ENCODE data around the gene PRRC2A. TPM values are rescaled to one million over a fixed set of nuclear protein-coding genes. Genes with fewer than 3 reads are reported as not detected.
A peak's percentile ranks its signal among the peaks of the same experiment; 100 is the strongest.

The PRRC2A gene
- total RNA-seq, 3 donors from 2014 or later: 42.7 to 57.2 (median 57.0) TPM

DNA sequence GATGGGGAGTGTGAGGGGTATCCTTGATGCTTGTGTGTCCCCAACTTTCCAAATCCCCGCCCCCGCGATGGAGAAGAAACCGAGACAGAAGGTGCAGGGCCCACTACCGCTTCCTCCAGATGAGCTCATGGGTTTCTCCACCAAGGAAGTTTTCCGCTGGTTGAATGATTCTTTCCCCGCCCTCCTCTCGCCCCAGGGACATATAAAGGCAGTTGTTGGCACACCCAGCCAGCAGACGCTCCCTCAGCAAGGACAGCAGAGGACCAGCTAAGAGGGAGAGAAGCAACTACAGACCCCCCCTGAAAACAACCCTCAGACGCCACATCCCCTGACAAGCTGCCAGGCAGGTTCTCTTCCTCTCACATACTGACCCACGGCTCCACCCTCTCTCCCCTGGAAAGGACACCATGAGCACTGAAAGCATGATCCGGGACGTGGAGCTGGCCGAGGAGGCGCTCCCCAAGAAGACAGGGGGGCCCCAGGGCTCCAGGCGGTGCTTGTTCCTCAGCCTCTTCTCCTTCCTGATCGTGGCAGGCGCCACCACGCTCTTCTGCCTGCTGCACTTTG lies 45.1 kb upstream of the PRRC2A start, which contains the start of gene TNF:
TSS of gene TNF (plus strand) at position 231 of the 567 bp plus-strand sequence. CDS start at position 408, 177 bp downstream.
- no peak for TF ChIP-seq POLR2A (IDR thresholded peaks at IDR 0.05)
- TF ChIP-seq, protein P1, sequence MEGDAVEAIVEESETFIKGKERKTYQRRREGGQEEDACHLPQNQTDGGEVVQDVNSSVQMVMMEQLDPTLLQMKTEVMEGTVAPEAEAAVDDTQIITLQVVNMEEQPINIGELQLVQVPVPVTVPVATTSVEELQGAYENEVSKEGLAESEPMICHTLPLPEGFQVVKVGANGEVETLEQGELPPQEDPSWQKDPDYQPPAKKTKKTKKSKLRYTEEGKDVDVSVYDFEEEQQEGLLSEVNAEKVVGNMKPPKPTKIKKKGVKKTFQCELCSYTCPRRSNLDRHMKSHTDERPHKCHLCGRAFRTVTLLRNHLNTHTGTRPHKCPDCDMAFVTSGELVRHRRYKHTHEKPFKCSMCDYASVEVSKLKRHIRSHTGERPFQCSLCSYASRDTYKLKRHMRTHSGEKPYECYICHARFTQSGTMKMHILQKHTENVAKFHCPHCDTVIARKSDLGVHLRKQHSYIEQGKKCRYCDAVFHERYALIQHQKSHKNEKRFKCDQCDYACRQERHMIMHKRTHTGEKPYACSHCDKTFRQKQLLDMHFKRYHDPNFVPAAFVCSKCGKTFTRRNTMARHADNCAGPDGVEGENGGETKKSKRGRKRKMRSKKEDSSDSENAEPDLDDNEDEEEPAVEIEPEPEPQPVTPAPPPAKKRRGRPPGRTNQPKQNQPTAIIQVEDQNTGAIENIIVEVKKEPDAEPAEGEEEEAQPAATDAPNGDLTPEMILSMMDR (IDR thresholded peaks at IDR 0.05): no peak
- no peak for TF ChIP-seq POLR2AphosphoS5 (IDR thresholded peaks at IDR 0.05)
- Histone ChIP-seq H3K4me3 (peak within 1 kb of the TSS; percentile 17 to 59 (median 38)), H3K27me3 (no peaks in the 10 kb centered on the region), H3K4me1 (no peaks in the 10 kb centered on the region), H3K9me3 (no peaks in the 10 kb centered on the region), H3K27ac (peak within 1 kb of the TSS in 1 of 2 donors; percentile 33), H3K36me3 (no peaks in the 10 kb centered on the region)
- intact Hi-C loops (cut with DNase I; ENCODE audit: low total_unique reads): no loop called here
- peak in 1 of 2 donors; percentile 53 for DNase-seq (ENCODE audit: low spot score in 2 of 2)

DNA sequence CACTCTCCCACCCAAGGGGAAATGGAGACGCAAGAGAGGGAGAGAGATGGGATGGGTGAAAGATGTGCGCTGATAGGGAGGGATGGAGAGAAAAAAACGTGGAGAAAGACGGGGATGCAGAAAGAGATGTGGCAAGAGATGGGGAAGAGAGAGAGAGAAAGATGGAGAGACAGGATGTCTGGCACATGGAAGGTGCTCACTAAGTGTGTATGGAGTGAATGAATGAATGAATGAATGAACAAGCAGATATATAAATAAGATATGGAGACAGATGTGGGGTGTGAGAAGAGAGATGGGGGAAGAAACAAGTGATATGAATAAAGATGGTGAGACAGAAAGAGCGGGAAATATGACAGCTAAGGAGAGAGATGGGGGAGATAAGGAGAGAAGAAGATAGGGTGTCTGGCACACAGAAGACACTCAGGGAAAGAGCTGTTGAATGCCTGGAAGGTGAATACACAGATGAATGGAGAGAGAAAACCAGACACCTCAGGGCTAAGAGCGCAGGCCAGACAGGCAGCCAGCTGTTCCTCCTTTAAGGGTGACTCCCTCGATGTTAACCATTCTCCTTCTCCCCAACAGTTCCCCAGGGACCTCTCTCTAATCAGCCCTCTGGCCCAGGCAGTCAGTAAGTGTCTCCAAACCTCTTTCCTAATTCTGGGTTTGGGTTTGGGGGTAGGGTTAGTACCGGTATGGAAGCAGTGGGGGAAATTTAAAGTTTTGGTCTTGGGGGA lies 44.4 kb upstream of the PRRC2A start:
- Histone ChIP-seq H3K27me3 (no peaks in the 10 kb centered on the region), H3K36me3 (no peaks in the 10 kb centered on the region), H3K4me1 (no peaks in the 10 kb centered on the region), H3K4me3 (peak overlapping the region; percentile 17 to 59 (median 38)), H3K27ac (no peak overlapping the region), H3K9me3 (no peaks in the 10 kb centered on the region)
- DNase-seq (ENCODE audit: low spot score in 2 of 2): no peak
- intact Hi-C loops (cut with DNase I; ENCODE audit: low total_unique reads): no loop called here
- TF ChIP-seq POLR2AphosphoS5 (IDR thresholded peaks at IDR 0.05): no peak
- TF ChIP-seq POLR2A (IDR thresholded peaks at IDR 0.05): no peak
- TF ChIP-seq, protein P1 (IDR thresholded peaks at IDR 0.05): no peak

DNA sequence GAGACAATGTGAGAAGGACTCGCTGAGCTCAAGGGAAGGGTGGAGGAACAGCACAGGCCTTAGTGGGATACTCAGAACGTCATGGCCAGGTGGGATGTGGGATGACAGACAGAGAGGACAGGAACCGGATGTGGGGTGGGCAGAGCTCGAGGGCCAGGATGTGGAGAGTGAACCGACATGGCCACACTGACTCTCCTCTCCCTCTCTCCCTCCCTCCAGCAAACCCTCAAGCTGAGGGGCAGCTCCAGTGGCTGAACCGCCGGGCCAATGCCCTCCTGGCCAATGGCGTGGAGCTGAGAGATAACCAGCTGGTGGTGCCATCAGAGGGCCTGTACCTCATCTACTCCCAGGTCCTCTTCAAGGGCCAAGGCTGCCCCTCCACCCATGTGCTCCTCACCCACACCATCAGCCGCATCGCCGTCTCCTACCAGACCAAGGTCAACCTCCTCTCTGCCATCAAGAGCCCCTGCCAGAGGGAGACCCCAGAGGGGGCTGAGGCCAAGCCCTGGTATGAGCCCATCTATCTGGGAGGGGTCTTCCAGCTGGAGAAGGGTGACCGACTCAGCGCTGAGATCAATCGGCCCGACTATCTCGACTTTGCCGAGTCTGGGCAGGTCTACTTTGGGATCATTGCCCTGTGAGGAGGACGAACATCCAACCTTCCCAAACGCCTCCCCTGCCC lies 43.5 kb upstream of the PRRC2A start:
- H3K36me3 ChIP-seq: no peaks in the 10 kb centered on the region
- DNase-seq (ENCODE audit: low spot score in 2 of 2): no peak
- no peak overlapping the region for H3K4me3 ChIP-seq
- no peaks in the 10 kb centered on the region for H3K27me3 ChIP-seq
- intact Hi-C loops (cut with DNase I; ENCODE audit: low total_unique reads): no loop called here
- H3K27ac ChIP-seq: no peak overlapping the region
- TF ChIP-seq POLR2A (IDR thresholded peaks at IDR 0.05): no peak
- TF ChIP-seq, protein P1 (IDR thresholded peaks at IDR 0.05): no peak
- no peak for TF ChIP-seq POLR2AphosphoS5 (IDR thresholded peaks at IDR 0.05)
- H3K9me3 ChIP-seq: no peaks in the 10 kb centered on the region
- H3K4me1 ChIP-seq: no peaks in the 10 kb centered on the region

DNA sequence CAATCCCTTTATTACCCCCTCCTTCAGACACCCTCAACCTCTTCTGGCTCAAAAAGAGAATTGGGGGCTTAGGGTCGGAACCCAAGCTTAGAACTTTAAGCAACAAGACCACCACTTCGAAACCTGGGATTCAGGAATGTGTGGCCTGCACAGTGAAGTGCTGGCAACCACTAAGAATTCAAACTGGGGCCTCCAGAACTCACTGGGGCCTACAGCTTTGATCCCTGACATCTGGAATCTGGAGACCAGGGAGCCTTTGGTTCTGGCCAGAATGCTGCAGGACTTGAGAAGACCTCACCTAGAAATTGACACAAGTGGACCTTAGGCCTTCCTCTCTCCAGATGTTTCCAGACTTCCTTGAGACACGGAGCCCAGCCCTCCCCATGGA lies 42.9 kb upstream of the PRRC2A start:
- DNase-seq (ENCODE audit: low spot score in 2 of 2): no peak
- intact Hi-C loops (cut with DNase I; ENCODE audit: low total_unique reads): no loop called here
- TF ChIP-seq POLR2AphosphoS5 (IDR thresholded peaks at IDR 0.05) (no peak), POLR2A (IDR thresholded peaks at IDR 0.05) (no peak)
- TF ChIP-seq, protein P1 (IDR thresholded peaks at IDR 0.05): no peak
- Histone ChIP-seq H3K27me3 (no peaks in the 10 kb centered on the region), H3K9me3 (no peaks in the 10 kb centered on the region), H3K4me1 (no peaks in the 10 kb centered on the region), H3K4me3 (no peak overlapping the region), H3K36me3 (no peaks in the 10 kb centered on the region), H3K27ac (no peak overlapping the region)
